Measurements from ENCODE around the gene STARD3NL.

DNA sequence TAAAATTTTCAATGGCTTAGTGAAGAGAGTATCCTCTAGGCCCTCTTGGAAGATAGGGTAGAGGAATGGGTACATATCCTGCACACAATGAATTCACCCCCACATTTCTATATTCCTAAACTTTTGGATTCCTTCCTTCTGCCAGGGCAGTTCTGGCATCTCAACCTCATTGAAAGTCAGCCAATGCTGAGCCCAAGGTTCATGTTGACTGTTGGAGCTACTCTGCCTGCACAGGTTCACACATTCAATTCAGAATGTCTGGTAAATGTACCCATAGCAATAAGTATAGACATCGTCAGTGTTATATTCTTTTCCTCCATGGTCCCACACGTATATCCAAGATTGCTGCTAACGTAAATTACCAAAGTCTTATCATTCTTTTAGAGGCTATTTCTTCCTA is 48.9 kb upstream of the STARD3NL start:
- TF ChIP-seq GATA2 (IDR thresholded peaks at IDR 0.05; ENCODE audit: low read depth, low read length), result no peak
- TF ChIP-seq GATA3 (IDR thresholded peaks at IDR 0.05; ENCODE audit: low read depth, low read length), result no peak
